Stimulated activated CD4-positive, alpha-beta T cell treated with anti-CD3 and anti-CD28 coated beads, Interleukin-15, amount 100 ng/mL, for 48 hours (primary cell): ENCODE measurements around the gene ABCA5.
"Not testable (repeated sequence)": the region's sequence is repeated elsewhere in the genome, so short reads cannot be mapped to it uniquely, and the experiment has no call there.

Source experiments
- DNase-seq, 2 donors: peaks; one replicate each; pipeline ENCODE4 v3.0.0-alpha.2; 2020; ENCODE audit warnings: low read depth in 2 of 2

The ABCA5 gene

DNA sequence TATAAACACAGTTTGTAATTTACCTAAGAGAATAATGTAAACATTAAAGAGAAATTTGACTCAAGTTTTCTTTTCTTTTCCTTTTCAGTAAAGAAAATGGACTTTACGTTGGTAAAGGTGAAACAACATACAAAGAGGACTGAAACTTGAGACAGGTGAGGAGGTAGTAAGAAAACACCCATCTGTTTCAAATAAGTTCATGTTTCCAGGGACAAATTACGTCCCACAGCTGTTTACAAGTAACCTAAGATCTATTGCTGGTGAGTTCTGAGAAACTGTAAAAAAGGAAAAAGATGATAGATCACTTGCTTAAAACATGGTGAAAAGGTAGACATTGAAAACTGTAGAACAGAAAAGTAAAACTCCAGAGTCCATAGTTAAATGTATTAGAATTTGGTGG is 4.8 kb upstream of the ABCA5 start:
- DNase-seq, result no peak

- DNase-seq, result no peak
Measured at GRCh38 chr17:69326377-69327059, 415 bp downstream of the ABCA5 start.

DNA sequence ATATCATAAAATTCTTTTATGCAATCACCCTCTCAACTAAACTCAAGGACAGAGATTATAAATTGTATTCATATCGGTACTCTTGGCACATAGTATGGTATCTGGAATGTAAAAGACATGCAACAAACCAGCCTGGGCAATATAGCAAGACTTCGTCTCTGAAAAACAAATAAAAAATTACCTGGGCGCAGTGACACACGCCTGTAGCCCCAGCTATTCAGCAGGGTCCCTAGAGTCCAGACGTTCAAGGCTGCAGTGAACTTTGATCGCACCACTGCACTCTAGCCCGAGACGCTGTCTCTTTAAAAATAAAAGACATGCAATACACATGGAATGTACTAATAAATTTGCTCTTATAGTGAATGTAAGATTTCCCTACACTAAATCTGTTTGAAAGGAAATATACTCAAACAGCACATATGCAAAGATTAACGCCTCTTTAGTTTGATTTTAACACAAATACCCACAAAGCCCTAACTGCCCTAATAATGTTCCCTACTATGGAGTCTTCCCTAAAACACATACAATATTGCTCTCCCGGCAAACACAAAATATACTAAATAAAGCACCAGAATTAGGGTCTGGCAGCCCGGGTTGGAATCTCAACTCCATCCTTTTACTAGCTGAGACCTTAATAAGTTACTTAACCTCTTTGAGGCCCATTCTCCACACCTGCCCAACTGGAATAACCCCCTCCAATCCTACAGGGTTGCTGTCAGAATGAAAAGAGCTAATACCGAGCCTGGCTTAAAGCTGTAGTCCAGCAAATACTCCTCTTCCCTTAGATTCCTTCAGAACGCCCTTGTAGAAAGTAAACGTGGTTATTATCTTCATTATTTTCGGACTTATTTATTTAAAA is 1.2 kb downstream of the ABCA5 start:
- DNase-seq, result no peak

GRCh38 chr17:69323806-69324205 is 3.1 kb downstream of the ABCA5 start:
- no peak for DNase-seq

DNA sequence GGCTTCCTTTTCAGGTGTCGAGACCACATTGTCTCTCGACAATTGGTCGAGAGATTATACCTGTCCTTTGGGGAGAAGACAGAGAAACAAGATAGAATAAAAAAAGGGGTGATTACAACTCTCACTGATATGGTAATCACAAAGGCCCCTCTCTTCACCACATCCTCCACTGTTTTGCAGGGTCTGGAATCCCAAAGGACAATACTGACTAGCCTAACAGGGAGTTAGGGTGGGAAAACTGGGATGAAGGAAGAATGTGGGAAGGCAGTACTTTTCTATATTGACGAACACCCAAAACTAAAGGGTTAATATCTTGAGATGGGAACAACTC is 6.1 kb downstream of the ABCA5 start:
- no peak for DNase-seq

- no peak for DNase-seq
Measured at GRCh38 chr17:69320210-69320907, 6.6 kb downstream of the ABCA5 start.

DNA sequence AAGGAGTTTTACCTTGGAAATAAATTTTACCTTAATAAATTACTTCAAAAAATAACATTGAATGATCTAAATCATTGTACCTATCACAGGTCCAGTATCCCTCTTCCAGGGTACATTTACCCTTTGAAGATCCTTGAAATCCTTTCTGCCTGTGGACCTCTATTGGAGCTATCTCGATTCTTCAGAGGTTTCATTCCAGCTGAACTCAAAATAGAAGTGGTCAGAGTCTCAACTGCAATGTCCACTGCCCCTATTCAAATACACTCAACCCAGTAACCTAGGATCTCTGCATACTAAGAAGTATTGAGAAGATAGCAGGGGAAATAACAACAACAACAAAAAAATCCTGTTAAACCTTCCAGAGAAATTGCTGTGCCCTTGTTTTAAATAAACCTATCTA is 9.3 kb downstream of the ABCA5 start:
- DNase-seq, result no peak

GRCh38 chr17:69314246-69315065 is 12.5 kb downstream of the ABCA5 start:
- no peak for DNase-seq

DNA sequence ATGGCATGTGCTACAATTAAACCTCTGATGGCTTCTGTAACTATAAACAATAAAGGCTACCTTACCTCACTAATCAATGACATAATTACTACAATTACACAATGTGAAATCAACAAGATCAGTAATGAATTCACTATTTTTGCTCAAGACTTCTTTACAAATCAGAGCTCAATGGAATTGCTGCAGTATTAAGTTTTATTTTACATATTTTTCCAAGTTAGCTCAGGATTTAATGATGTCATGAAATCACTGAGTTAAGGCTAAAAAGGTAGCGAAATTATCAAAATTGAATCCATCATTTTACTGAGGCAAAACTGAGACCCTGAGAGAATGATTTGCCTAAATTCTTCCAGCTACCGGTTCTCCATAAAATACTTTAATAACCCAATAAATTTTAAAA is 21.8 kb downstream of the ABCA5 start:
- DNase-seq, result no peak

DNA sequence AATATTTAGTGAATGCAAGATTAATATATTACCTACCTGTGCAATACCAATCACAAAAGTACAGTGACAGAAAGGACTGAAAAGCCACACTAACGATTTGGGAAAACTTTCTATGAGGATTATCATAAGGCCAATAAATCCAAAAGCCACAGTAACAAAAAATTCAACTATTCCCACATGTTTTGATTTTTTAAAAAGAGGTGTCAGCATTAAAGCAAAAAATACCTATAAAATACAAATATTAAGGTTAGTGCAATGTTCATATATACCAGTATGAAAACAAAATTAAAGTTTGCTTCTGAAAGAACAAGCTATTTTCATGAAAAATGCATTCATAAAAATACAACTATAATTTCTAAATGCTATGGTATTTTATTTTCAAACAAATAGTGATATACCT is 24.3 kb downstream of the ABCA5 start:
- no peak for DNase-seq

- no peak for DNase-seq
Measured at GRCh38 chr17:69300222-69300621, 26.7 kb downstream of the ABCA5 start.

GRCh38 chr17:69298120-69298722 is 28.7 kb downstream of the ABCA5 start:
- DNase-seq, result not testable (repeated sequence)

GRCh38 chr17:69287168-69287567 is 39.8 kb downstream of the ABCA5 start:
- no peak for DNase-seq

GRCh38 chr17:69286257-69286656 is 40.7 kb downstream of the ABCA5 start:
- DNase-seq, result no peak

DNA sequence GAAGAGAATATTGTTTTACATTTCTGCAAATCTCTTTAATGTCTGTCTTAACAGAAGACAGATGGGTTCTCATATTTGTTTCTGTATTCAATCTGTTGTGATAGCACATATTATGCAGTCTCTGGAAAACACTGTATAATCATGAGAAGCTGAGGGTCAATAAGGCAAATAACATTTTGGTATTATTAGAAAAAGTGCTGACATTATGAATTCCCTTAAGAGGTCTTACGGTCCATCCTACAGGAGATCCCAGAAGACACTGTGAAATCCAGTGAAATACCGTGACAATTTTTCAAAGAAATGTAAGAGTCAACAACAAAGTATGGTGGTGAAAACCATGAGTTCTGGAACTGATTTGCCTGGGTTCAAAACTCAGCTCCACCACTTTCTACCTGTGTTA is 42.3 kb downstream of the ABCA5 start:
- no peak for DNase-seq

DNA sequence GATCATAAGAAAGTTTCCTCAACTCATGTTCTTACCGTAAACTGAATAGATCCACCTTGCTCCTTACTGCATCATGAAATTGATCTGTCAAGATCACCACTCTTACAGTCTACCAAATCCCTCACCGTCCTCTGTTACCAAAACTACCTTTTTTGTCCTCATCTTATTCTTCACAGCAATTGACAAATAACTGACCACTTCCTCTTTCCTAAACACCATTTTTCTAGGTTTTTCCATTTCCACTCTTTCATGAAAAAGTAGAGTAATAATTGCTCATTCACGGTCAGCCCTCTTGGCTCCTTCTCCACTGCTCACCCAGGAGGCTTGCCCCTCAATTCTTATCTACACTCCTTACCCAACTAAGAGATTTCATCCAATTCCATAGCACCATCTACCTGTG is 44.9 kb downstream of the ABCA5 start:
- no peak for DNase-seq

GRCh38 chr17:69276279-69276678 is 50.7 kb downstream of the ABCA5 start:
- DNase-seq, result not testable (repeated sequence)

- no peak for DNase-seq
Measured at GRCh38 chr17:69275751-69276150, 51.2 kb downstream of the ABCA5 start.

- no peak for DNase-seq
Measured at GRCh38 chr17:69271023-69271422, 55.9 kb downstream of the ABCA5 start.

DNA sequence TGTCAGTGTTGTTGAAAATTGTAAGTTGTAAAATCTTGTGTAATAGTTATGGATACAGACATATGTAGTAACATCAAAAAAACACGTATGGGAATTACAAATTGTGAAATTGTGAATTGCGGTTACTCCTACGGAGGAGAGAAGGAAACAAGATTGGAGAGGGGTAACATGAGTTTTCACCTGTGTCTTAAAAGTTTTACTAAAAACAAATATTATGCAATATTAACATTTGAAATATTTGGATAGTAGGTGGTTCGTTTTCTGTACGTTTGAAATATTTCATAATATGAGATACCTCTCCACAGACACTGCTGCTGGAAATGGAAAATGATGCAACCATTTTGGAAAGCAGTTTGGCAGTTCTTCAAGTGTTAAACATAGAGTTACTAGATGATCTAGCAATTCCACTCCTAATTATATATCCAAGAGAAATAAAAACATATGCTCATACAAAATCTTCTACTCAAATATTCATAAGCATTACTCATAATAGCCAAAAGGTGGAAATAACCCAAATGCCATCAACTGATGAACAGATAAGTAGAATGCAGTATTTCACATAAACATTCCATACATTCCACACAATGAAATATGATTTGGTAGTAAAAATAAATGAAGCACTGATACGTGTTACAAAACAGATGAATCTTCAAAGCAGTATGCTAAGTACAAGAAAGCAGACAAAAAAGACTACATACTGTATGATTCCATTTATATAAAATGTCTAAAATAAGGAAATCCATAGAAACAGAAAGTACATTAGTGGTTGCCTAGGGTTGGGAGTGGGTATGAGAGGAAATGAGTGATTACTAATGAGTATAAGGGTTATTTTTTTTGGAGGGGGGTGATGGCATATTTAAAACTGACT is 57.6 kb downstream of the ABCA5 start:
- DNase-seq, result no peak
